IMR-90 (cell line): ENCODE results near the gene AKT2. TPM values are rescaled to one million over a fixed set of nuclear protein-coding genes. Genes with fewer than 3 reads are reported as not detected.

ENCODE experiments used
- ATAC-seq: fragments of 200-7000 bp; cut with Tn5 transposase; 2 replicates; pipeline ENCODE4 v1.9.1; 2020; ENCODE audit warnings: low read depth, mild to moderate bottlenecking, moderate library complexity
- BruUV-seq: library from RNA; stranded (reverse); fragments of 400-500 nt; replicated peaks from 2 replicates; lab custom pipeline; 2021; lab: Mats Ljungman, UMichigan
- CTCF ChIA-PET: fragments of 300-600 bp; formaldehyde crosslinking; extraction: SDS; loops from one replicate; lab custom pipeline; 2021; ENCODE audit warnings: antibody characterized with exemption; lab: Yijun Ruan, JAX
- POLR2A ChIA-PET: fragments of 300-600 bp; sonication (Branson Sonifier 250); formaldehyde crosslinking; loops from one replicate; lab custom pipeline; 2022; ENCODE audit warnings: antibody characterized with exemption; ENCODE audit not compliant: unreplicated experiment; lab: Charles Lee
- DNase-seq: peaks from one replicate; pipeline ENCODE4 v3.0.0; 2013
- H2AFZ ChIP-seq: replicated peaks from 2 replicates; pipeline ENCODE3; 2013; ENCODE audit warnings: low read length, mild to moderate bottlenecking; ENCODE audit not compliant: poor library complexity
- H2AK5ac ChIP-seq: 2 replicates; pipeline ENCODE4 v1.6.1; 2013; ENCODE audit warnings: low read depth, low read length, inconsistent platforms
- H2AK9ac ChIP-seq: replicated peaks from 2 replicates; pipeline ENCODE3; 2013; ENCODE audit warnings: mild to moderate bottlenecking, low read depth, low read length, moderate library complexity; ENCODE audit not compliant: poor library complexity
- H2BK120ac ChIP-seq: 2 replicates; pipeline ENCODE4 v1.6.1; 2013; ENCODE audit warnings: low read depth, low read length, inconsistent platforms
- H2BK15ac ChIP-seq: 3 replicates; pipeline ENCODE4 v1.6.1; 2013; ENCODE audit warnings: low read depth, low read length, inconsistent platforms
- H2BK20ac ChIP-seq: 2 replicates; pipeline ENCODE4 v1.6.1; 2013; ENCODE audit warnings: low read depth, mild to moderate bottlenecking, inconsistent platforms, low read length, moderate library complexity
- H2BK5ac ChIP-seq: 2 replicates; pipeline ENCODE4 v1.6.1; 2013; ENCODE audit warnings: mild to moderate bottlenecking, low read depth, low read length, inconsistent platforms; ENCODE audit not compliant: poor library complexity, severe bottlenecking
- H3K14ac ChIP-seq: replicated peaks from 2 replicates; pipeline ENCODE4 v1.6.1; 2013; ENCODE audit warnings: low read depth, low read length, inconsistent platforms
- H3K18ac ChIP-seq: 2 replicates; pipeline ENCODE4 v1.6.1; 2013; ENCODE audit warnings: low read depth, low read length, control low read depth
- H3K23ac ChIP-seq: 2 replicates; pipeline ENCODE4 v1.6.1; 2013; ENCODE audit warnings: low read depth, low read length, inconsistent platforms
- H3K27ac ChIP-seq: 2 replicates; pipeline ENCODE4 v1.5.1; 2013; ENCODE audit warnings: mild to moderate bottlenecking, control low read depth, low read length; ENCODE audit not compliant: insufficient read depth
- H3K27me3 ChIP-seq: 2 replicates; pipeline ENCODE4 v1.6.1; 2013; ENCODE audit warnings: low read length; ENCODE audit not compliant: control insufficient read depth, insufficient read depth
- H3K36me3 ChIP-seq: 2 replicates; pipeline ENCODE4 v1.6.1; 2013; ENCODE audit warnings: low read length, mixed read lengths; ENCODE audit not compliant: control insufficient read depth, insufficient read depth
- H3K4ac ChIP-seq: 2 replicates; pipeline ENCODE4 v1.6.1; 2013; ENCODE audit warnings: low read depth, low read length, inconsistent platforms
- H3K4me1 ChIP-seq: 2 replicates; pipeline ENCODE4 v1.6.1; 2013; ENCODE audit warnings: low read length, mixed read lengths; ENCODE audit not compliant: control insufficient read depth, insufficient read depth
- H3K4me2 ChIP-seq: 2 replicates; pipeline ENCODE4 v1.6.1; 2013; ENCODE audit warnings: low read depth, mild to moderate bottlenecking, control low read depth, low read length, moderate library complexity
- H3K4me3 ChIP-seq: 2 replicates; pipeline ENCODE4 v1.5.1; 2013; ENCODE audit warnings: low read depth, mild to moderate bottlenecking, control low read depth, low read length, moderate library complexity; ENCODE audit not compliant: insufficient read depth
- H3K56ac ChIP-seq: 2 replicates; pipeline ENCODE4 v1.6.1; 2013; ENCODE audit warnings: low read length, inconsistent platforms; ENCODE audit not compliant: insufficient read depth; ENCODE audit errors: extremely low read depth
- H3K79me1 ChIP-seq, 2 experiments: 2 replicates each; pipeline ENCODE4 v1.6.1; 2013; ENCODE audit warnings: low read length in 2 of 2, inconsistent platforms in 1 of 2, low read depth in 1 of 2
- H3K9ac ChIP-seq: 2 replicates; pipeline ENCODE4 v1.6.1; 2013; ENCODE audit warnings: low read depth, low read length, control low read depth
- H3K9me1 ChIP-seq: 2 replicates; pipeline ENCODE4 v1.6.1; 2013; ENCODE audit warnings: low read length, inconsistent platforms; ENCODE audit not compliant: insufficient read depth
- H3K9me3 ChIP-seq: 2 replicates; pipeline ENCODE4 v1.6.1; 2013; ENCODE audit warnings: low read length; ENCODE audit not compliant: control insufficient read depth, insufficient read depth
- H4K20me1 ChIP-seq: 2 replicates; pipeline ENCODE4 v1.6.1; 2013; ENCODE audit warnings: low read length, inconsistent platforms; ENCODE audit not compliant: insufficient read depth
- H4K5ac ChIP-seq: 2 replicates; pipeline ENCODE4 v1.6.1; 2013; ENCODE audit warnings: mild to moderate bottlenecking, low read depth, low read length, control low read depth
- H4K8ac ChIP-seq, 2 experiments: 2 replicates each; pipeline ENCODE4 v1.6.1; 2013; ENCODE audit warnings: low read depth in 2 of 2, low read length in 2 of 2, control low read depth in 1 of 2, inconsistent platforms in 1 of 2
- H4K91ac ChIP-seq: 2 replicates; pipeline ENCODE4 v1.6.1; 2013; ENCODE audit warnings: low read depth, low read length, inconsistent platforms; ENCODE audit not compliant: insufficient read depth
- FOS ChIP-seq: fragments of 150-350 bp; IDR thresholded peaks from 2 replicates; pipeline ENCODE4 v1.6.1; 2016; ENCODE audit warnings: low read depth, low read length
- MAZ ChIP-seq: IDR thresholded peaks from 2 replicates; pipeline ENCODE4 v1.6.1; 2012; ENCODE audit warnings: low read depth, mild to moderate bottlenecking, low read length, improper control_type of control experiment, moderate library complexity, borderline replicate concordance
- RCOR1 ChIP-seq: IDR thresholded peaks from 2 replicates; pipeline ENCODE4 v1.6.1; 2012; ENCODE audit warnings: mild to moderate bottlenecking, low read length, improper control_type of control experiment; ENCODE audit not compliant: insufficient replicate concordance
- WGBS, 2 experiments: methylation state at CpG; one replicate each; pipeline versions ENCODE4 v1.1.5 to v1.1.7; 2013; ENCODE audit warnings: missing lambda C conversion rate in 2 of 2; ENCODE audit not compliant: insufficient read length in 1 of 2; ENCODE audit errors: extremely low coverage in 2 of 2; 5-methylcytosine and 5-hydroxymethylcytosine counted together
- dilution Hi-C: fragments of 300-500 bp; cut with HindIII; formaldehyde crosslinking; loops from one replicate; pipeline ENCODE4 v1.14.3; 2018; ENCODE audit warnings: low sequenced_read_pairs; ENCODE audit not compliant: unreplicated experiment
- in situ Hi-C: fragments of 300-500 bp; cut with MboI; formaldehyde crosslinking; loops from 3 replicates; pipeline ENCODE4 v1.14.3; 2019; ENCODE audit warnings: low sequenced_read_pairs, inconsistent platforms, mixed read lengths
- intact Hi-C: fragments of 100-400 bp; cut with micrococcal nuclease; formaldehyde crosslinking; loops from 2 replicates; pipeline ENCODE4 v1.10.0; 2022
- polyA plus RNA-seq, 3 experiments: library from polyadenylated mRNA; depleted of rRNA; stranded (reverse); fragments of >200 nt; gene quantifications; 2 replicates each; pipeline ENCODE4 v1.2.3, GENCODE V29; 2012; ENCODE audit warnings: low replicate concordance in 1 of 3
- total RNA-seq: library from RNA; depleted of rRNA; stranded (reverse); fragments of >200 nt; gene quantifications from 2 replicates; pipeline ENCODE4 v1.2.3, GENCODE V29; 2012

AKT2 gene
- total and polyA plus RNA-seq, 2 of the 4 experiments (the other 2 are of a cell fraction): 61.5 to 104 TPM

DNA sequence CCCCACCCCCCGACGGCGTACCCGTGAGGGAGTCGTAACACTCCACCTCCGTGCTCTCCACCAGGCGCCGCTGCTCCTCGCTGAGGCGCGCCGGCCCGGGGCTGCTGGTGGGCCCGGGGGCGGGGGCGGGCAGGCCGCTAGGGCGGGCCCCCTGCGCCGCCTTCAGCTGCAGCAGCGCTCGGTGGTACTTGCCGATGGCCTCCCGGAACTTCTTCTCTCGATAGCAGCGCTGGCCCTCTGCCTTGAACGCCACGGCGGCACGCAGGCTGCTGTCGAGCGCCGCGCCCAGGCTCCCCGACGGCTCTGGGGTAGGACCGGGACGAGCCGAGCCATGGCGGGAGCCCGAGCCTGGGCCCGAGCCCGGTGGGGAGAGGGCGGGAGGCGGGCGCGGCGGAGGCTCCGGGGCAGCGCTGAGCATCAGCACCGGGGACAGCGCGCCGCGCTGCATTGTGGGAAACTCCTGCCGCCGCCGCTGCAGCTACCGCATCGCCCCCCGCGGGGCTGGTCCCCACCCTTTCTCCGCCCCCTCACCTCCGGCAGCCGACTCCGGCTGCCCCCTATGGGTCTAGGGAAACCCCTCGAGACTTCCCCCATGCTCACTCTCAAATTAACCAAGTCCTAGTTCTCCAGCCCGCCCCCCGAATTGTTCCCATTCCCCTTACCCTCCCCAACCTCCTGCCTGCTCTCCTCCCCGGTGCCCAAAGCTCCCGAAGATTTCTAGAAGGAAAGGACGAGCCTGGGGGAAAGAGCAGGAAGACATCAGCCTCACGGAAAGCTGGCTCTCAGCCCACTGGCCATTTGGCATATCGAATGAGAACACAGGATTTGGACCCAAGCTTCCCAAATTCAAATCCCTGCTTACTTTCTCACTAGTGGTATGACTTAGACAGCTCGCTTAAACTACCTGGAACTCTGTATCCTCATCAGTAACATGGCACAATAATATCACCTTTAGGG, 66.9 kb downstream of the AKT2 start, which contains the start of gene TTC9B:
TTC9B (minus strand) TSS at position 451 of the 957 bp plus-strand sequence; CDS start at position 448, 3 bp downstream.
- H2AFZ ChIP-seq: peak within 1 kb of the TSS; percentile 78
- intact Hi-C loops (no loop called here), in situ Hi-C loops (no loop called here), dilution Hi-C loops (no loop called here)
- CTCF ChIA-PET: interaction anchor here (1.1 kb wide), 1 partner anchor 60 kb away, joined by 3 read pairs; no protein-coding TSS in a partner anchor
- H3K4me1 ChIP-seq: no peaks in the 10 kb centered on the region
- no peak within 1 kb of the TSS for H3K4ac ChIP-seq
- H2BK5ac ChIP-seq: no peak within 1 kb of the TSS
- H3K9me1 ChIP-seq: peaks cover 11% of the 10 kb centered on the region
- no peak within 1 kb of the TSS for H3K4me3 ChIP-seq
- no peak within 1 kb of the TSS for H3K27ac ChIP-seq
- DNase-seq: no peak
- H4K5ac ChIP-seq: no peak within 1 kb of the TSS
- H4K20me1 ChIP-seq: no peaks in the 10 kb centered on the region
- 3% methylated on average over 28 of the region's 75 CpGs; no CpG with 5 or more reads in 1 of the 2 experiments for WGBS, 2 experiments
- no peak within 1 kb of the TSS for H2AK9ac ChIP-seq
- no peak within 1 kb of the TSS for H3K56ac ChIP-seq
- H3K9me3 ChIP-seq: no peaks in the 10 kb centered on the region
- no peak within 1 kb of the TSS for H3K18ac ChIP-seq
- no peak within 1 kb of the TSS for H3K9ac ChIP-seq
- POLR2A ChIA-PET: no interaction called here
- H2BK120ac ChIP-seq: no peak within 1 kb of the TSS
- H3K4me2 ChIP-seq: peak within 1 kb of the TSS; percentile 58; the same call in 1 of the 2 replicates
- H2BK15ac ChIP-seq: no peak within 1 kb of the TSS
- H4K8ac ChIP-seq: no peak within 1 kb of the TSS
- no peak within 1 kb of the TSS for H2BK20ac ChIP-seq
- H2AK5ac ChIP-seq: no peak within 1 kb of the TSS
- no peaks in the 10 kb centered on the region for H3K79me1 ChIP-seq
- no peak within 1 kb of the TSS for H4K91ac ChIP-seq
- no peak within 1 kb of the TSS for H3K14ac ChIP-seq
- TF ChIP-seq FOS (no peak), MAZ (peak; percentile 46; the same call in 1 of the 2 replicates), RCOR1 (peak; percentile 99)
- ATAC-seq: peak; percentile 64
- H3K23ac ChIP-seq: no peak within 1 kb of the TSS
- no TSS peak for BruUV-seq
- peaks cover 15% of the 10 kb centered on the region for H3K27me3 ChIP-seq
- peaks cover 3% of the 10 kb centered on the region; the same call in 1 of the 2 replicates for H3K36me3 ChIP-seq
